IPS-NIHi7 (cell line): ENCODE data around the gene CDKN1A.
"Not testable (repeated sequence)": the region's sequence is repeated elsewhere in the genome, so short reads cannot be mapped to it uniquely, and the experiment has no call there.

Source experiments
- DNase-seq: peaks from one replicate; pipeline ENCODE4 v3.0.0; 2012; ENCODE audit warnings: mixed read lengths; ENCODE audit errors: extremely low spot score

The CDKN1A gene

DNA sequence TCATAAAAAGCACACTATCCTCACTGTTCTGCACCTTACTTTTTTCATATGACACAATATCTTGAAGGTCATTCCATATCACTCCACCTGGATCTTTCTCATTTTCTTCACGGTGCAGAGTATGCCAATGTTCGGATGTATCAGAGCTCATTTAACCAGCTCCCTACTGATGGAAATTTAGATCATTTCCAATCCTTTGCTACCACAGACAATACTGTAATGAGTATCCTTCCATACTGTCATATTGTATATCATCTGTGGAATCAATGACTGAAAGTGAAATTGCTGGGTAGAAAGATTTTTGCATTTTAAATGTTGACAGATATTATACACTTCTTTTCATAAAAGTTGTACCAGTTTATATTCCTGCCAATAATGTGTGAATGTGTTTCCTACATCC is 16.9 kb downstream of the CDKN1A start:
- DNase-seq: no peak

DNA sequence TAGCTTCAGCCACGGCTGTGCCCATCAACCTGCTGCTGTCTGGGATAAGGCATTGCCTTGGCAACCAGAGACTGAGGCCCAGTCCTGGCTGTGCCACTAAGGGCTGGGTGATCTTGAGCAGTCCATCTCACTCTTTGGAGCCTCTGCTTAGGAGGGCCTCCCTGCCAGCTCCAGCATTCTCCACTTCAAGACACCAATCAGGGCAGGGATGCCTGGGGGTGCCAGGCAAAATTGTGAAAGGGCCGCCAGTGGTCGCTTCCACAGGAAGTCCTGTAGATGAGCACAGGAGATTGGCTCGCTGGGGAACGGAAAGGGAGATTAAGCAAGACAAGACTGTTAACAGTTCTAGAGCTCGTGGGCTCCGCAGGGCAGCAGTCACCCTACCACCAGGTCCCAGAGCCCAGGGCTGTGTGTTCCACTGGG is 19.0 kb downstream of the CDKN1A start, which contains the start of gene RAB44:
Gene RAB44 (plus strand): TSS at position 346 of the 423 bp plus-strand sequence. CDS start 6,410 bp downstream, outside the sequence.
- DNase-seq: no peak

DNA sequence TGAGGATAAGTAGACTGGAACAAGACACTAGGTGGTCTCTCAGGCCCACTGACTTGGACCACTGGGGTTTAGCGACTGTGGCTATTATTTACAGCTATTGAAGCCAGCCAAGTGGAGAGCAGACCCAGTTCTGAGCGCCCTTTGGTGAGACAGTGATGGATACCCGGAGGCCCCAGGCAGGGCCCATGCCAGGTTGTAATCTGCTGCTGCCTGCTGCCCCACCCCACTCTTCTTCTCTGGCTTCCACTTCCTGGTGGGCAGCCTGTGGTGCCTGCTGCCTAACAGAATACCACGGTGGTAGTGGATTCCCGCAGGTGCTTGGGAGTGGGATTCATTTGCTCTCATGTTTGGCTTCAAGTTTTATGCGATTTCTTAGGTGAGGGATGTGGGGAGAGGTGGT is 19.7 kb downstream of the CDKN1A start:
- DNase-seq: no peak

DNA sequence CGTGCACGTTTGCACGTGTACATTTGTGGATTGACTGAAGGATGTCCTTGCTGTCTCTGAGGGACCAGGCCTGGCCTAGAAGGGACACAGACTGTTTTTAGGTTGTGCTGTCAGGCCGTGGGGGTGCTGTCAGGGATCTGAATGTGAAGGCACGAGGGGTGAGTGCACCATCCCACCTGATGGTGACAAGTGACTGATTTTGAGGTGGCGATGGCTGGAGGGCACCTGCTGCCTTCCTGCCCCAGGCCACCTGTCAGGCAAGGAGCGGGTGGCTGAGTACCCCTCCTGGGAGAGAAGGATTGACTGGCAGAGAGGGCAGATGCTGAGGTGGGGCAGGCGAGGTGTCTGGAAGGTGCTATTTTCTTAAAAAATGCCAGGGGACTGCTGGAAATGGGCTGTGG is 20.4 kb downstream of the CDKN1A start:
- DNase-seq: no peak

DNA sequence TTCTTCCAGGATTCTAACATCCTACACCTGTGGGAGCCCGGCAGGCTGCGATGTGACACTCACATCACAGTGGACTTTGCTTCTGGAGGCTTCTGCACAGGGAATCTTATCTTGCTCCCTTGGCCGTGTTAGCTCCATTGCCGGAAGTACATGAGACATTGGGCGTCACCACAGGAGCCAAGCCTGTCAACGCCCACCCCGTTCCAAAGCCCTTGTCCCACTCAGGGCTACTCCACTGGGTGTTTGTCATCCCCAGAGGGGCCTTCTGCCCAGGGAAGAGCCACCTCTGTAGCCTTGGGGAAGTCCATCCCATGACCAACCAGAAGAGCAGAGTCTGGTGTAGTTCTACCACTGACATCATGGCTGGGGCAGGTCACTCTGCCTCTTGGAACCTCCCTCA is 20.8 kb downstream of the CDKN1A start:
- no peak for DNase-seq

DNA sequence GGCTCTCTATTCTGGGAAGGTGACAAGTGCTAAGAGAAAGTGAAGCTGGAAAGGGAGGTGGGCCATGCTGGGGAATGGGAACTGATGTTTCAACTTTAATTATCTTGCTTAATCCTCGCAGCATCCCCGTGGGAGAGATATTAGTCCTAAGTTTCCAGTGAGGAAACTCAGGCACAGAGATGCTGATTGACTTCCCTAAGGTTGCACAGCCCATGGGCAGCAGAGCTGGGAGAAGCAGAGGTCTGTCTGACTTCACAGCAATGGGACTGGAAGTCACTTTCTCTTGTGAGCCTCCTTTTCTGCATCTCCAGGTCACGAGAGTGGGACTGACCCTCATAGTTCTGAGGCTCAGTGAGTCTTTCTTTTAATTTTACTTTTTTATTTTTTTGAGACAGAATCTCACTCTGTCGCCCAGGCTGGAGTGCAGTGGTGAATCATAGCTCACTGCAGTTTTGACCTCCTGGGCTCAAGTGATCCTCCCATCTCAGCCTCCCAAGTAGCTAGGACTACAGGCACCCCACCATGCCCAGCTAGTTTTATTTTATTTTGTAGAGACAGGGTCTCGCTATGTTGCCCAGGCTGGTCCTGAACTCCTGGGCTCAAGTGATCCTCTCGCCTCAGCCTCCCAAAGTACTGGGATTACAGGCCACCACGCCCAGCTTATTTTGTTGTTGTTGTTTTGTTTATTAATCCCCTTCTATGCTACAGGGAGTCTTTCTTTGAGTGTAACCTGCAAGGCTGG is 21.7 kb downstream of the CDKN1A start:
- DNase-seq: no peak

DNA sequence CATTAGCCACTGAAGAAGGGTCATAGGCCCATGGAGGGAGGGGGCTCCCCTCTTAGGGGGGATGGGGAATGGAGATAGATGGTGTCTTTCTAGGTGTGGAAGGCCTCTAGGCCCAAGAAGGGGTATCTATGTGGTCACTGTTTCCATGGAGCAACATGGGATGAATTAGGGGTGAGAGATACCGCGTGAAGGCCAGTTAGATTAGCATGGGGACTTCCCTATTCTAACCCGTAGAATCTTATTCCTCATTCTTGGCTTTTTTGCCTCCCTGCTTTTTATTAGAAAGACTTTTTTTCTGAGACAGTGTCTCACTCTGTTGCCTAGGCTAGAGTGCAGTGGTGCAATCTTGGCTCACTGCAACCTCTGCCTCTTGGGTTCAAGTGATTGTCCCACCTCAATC is 22.3 kb downstream of the CDKN1A start:
- DNase-seq: no peak

DNA sequence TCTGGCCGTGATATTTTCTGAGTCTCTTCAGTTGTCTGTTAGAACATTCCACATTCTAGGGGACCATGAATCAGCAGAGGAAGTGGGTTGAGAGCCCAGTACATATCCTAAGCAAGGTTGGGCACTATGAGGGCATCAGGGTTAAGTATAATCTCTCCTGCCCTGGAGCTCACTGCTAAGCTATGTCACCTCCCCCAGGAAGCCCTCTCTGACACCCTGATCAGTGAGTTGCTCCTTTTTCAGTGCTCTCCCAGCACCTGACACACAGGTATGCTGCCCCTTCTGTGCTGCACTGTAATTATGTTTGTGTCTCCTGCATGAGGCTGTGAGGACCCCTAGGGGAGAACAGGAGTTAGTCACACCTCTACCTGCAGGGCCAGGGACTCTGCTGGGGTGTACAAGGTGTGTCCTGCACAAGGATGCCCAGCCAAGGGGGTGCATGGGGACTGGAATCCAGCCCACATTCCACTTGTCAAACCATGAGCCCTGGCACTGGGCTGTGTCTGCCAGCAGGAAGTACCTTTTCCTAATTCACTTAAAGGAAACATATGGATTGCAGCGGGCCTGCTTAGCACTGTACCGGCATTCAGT is 23.0 kb downstream of the CDKN1A start:
- peak; percentile 70 for DNase-seq

DNA sequence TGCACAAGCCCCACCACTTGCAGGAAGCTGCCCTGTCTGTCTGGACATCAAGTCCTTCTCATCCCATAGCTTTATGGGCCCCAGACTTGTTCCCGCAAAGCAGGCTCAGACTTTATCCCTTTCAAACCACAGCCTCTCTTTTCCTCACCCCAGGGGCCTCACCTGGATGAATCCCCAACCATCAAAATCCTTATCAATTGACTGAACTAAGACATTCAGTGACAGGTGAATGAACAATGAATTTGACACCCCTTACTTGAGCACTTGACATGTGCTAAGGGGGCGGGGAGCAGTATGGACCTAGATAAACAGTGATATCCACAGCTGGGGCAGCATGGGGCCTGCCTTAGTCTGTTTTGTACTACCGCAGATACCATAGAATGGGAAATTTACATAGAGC is 24.1 kb downstream of the CDKN1A start:
- DNase-seq: no peak

DNA sequence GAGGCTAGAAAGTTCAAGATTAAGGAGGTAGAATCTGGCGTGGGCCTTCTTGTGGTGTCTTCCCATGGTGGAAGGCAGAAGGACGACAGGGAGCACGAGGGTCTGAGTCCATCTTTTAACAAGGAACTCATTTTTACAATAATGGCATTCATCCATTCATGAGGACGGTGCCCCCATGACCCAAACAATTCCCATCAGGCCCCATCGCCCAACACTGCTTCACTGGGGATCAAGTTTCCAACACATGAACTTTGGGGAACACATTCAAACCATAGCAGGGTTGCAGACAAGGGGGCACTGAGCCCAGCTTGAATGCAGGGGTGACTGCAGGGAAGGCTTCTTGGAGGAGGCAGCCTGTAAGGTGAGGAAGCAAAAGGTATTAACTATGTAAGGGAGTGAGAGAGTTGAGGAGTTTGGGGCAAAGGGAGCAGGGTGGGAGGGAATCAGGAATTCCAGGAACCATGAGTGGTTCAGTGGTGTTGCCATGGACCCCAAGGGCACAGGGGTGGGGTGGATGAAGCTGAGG is 24.6 kb downstream of the CDKN1A start:
- no peak for DNase-seq

DNA sequence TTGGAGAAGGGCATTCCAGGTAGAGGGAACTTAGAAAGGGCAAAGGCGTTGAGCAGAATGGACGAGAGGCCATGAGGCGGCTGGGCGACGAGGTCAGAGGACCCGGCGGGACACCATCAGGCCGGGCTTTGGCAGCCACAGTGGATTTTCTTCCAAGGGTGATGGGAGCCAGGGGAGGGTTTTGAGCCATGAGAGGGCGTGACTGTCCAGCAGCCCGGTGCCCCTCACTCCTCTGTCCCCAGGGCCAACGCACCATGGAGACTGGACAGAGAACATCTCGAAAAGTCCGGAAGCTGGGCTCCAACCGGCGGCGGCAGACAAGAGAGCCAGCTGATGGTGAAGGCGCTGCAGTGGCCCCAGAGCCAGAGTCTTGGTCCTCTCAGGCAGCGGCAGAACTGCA is 25.5 kb downstream of the CDKN1A start:
- no peak for DNase-seq

DNA sequence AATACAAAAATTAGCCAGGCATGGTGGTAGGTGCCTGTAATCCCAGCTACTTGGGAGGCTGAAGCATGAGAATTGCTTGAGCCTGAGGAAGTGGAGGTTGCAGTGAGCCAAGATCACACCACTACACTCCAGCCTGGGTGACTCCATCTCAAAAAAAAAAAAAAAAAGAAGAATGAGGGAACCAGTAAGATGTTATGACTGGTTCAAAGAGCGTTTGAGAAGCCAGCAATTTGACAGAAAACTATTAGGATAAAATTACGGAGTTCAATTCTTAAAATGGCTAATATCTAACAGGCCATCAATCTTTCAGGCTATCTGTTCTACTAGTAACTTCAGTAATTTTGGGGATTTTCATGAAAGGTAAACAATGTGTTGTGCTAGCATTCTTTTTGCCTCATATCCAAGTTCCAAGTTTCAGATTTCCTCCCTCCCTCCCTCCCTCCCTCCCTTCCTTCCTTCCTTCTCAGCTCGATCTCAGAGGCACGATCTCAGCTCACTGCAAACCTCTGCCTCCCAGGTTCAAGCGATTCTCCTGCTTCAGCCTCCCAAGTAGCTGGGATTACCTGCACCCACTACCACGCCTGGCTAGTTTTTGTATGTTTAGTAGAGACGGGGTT is 26.6 kb downstream of the CDKN1A start:
- not testable (repeated sequence) for DNase-seq

DNA sequence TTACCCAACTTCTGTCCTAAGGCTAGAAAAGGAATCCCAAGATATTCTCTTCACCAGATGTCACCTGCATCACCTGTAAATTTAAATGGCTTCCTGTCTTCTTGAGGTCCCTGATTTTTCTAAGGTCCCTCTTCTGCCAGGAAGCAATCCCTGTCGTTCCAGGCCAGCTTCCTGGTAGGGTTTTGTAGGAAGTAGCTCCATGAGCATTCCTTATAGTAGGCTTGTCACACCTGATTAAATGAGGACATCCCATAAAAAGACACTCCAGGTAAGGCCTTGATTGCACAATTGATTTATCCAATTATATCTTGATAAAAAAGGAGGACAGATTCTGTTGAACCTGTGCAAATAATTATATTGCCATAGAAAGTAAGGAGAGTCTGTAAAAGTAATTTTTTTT is 27.8 kb downstream of the CDKN1A start:
- DNase-seq: no peak

DNA sequence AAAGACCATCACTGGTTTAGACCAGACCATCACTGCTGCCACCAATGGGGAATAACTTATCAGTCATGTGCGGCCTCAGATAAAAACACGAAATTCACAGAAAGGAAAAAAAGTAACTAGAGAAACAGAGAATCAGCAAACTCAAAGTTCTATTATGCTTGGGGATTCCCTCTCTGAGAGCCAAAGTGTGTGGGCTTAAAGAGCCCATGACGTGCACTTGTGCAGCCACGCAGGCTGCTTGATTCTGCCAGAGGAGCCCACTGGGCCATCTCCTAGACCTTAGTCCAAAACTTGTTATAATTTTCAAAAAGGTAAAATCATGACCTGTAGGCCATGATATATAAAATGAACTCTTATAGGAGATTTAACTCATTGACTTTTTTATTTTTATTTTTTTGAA is 34.3 kb downstream of the CDKN1A start:
- DNase-seq: no peak

DNA sequence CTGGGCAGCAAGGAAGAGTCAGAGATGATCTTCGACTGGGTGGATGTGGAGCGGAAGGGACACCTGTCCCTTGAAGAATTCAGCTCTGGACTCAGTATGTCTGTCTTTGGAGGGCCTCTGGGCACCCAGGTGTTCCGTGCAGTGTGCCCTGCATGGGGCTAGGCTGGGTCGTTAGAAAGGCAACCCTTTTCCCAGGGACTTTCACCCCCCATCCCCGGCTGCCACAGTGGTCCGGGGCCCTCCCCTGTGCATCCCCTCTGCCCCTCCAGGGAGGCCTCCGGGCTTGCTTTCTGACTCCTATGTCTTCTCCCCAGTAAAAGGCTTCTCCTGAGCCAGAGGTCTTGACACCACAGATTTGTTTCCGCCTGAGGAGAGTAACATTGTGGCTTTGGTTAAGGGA is 35.3 kb downstream of the CDKN1A start:
- no peak for DNase-seq

DNA sequence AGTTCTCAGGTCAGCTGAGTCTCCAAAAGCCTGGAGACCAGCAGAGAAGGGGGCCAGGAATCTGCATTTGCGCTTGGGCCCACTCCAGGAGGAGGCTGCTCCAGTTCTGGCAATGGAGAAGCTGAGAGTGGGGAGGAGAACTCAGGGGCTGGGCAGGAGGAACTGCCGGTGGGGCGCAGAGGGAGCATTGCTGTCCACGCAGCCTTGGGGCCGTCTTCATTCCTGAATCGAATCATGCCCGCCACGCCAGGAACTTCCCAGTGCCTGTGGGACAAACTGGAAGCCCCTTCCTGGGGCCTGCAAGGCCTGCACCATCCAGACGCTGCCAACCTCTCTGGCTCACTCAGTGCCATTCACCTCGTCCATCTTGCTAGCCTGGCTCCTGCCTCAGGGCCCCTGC is 36.0 kb downstream of the CDKN1A start:
- DNase-seq: no peak

DNA sequence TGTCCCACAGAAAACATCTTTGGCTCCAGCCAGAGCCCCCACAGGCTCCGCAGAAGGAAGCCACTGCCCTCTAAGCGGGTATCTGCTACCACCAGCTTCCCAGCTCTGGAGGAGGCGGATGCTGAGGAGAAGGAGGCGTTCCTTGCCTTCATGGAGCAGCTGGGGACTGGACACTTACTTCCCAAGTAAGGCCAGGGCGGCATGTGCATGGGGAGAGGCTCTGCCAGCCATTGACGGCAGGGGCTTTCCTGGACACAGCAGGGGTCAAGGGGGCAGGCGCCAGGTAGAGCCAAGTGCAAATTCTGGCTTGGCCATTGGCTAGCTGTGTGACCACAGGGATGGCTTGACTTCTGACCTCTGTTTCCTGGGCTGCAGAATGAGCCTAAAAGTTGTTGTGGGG is 37.0 kb downstream of the CDKN1A start:
- DNase-seq: no peak

DNA sequence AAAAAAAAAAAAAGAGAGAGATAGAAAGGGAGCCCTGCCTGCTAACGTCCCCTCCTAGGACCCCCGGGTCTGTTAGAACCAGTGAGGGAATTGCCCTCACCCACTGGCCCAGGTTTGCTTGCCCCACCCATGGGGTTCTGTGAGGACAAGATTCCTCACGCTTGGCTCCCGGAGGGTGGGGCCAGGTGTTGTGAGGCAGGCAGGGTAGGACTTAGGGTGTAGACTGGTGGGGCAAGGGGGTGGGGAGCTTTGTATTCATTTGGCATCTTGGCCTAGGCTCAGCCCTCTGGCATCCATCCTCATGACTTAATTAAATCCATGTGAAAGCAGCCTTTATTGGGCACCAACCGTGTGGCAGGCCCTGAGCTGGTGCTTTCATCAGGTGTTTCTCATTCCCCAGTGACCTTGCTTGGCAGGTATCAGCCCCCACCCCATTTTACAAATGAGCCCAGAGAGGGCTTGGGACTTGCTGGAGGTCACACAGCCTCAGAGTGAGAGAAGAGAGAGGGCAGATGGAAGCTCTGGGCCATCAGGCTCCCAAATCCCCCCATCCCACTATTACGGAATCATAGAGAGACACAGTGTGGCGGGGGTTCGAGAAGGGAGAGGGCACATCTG is 38.1 kb downstream of the CDKN1A start:
- DNase-seq: no peak

DNA sequence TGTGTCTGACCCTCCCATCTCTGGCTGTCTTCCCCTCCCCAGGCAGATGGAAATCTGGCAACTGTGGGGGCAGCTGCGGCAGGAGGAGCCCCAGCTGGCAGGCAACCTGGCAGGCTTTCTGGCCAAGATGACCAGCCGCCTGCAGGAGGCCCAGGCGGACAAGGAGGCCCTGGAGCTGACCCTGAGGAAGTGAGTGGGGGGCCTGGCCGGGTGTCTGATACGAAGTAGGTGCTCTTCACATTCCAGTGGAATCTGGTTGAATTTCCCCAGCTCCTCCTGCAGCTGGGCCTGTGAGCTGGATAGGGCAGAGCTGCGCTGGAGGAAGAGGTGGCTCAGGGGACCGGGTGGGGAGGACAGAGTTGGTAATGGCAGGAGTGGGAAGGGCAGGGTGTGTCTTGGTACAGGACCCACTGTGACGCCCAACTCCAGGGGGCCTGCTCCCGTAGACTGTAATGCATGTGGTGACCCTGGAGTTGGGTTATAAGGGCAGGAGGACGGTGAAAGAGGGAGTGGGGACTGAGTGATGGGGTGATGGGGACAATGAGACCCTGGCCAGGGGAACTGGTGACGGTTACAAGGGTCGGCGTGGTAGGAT is 38.8 kb downstream of the CDKN1A start:
- DNase-seq: no peak

DNA sequence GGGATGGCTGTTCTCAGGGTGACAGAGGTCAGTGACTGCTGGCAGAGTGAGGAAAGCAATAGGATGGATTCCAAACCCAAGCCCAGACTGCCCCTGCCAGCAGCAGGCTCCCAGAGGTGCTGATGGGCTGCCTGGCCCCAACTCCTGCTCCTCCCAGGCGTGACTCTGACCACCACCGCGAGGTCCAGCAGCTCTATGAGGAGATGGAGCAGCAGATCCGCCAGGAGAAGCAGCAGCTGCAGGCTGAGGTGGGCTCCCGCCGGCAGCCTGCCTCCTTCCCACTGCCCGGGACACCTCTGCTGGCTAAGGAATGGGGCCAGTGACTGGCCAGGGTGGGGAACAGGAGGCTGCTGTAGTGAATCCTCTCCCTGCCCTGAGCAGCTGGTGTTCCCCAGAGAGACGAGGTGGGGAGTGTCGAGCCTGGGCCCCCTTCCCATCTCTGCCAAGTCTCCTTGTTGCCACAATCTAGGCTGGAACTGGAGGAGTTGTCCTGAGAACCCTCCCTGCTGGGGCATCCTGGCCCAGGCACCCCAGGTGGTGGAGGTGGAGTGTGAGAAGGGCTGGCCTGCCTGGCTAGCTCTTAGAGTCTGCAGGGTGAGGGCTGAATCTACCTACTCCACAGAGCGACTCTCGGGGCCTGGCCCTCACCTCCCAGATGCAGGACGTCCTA is 39.5 kb downstream of the CDKN1A start:
- no peak for DNase-seq

DNA sequence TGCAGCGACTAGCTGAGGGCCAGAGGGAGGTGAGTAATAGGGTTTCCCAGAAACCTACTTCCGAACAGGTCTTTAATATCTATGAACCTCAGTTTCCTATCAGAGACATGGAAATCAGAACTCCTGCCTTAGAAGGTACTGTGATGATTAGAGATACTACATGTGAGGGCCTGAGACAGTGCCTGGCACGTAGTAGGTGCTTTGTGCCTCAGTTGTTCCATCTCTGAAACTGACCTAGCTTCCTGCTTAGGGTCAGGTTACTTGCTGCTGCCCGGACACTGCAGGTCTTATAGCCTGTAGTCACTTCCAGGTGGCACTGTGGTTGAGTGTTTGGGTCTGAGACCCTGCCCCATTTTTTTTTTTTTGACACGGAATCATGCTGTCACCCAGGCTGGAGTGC is 40.0 kb downstream of the CDKN1A start:
- no peak for DNase-seq

DNA sequence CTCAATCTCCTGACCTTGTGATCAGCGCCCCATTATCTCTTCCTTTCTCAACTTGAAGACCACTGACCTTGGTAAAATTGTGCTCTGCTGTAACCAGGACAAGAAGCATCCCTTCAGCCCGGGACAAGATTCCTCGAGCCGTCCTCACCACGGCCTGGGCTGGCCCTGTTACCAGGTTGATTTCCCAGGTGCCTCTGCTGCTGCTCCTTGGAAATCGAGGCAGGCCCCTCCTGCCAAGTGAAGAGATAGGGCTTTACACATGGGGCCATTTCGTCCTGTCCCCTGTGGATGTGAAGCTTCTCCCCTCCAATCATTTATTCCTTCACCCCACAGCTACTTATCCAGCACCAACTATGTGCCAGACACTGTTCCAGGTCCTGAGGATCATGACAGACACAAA is 40.6 kb downstream of the CDKN1A start:
- DNase-seq: no peak
